HG02759 (cell line): Measurements from ENCODE around the gene FGF2.
"Not testable (repeated sequence)": the region's sequence is repeated elsewhere in the genome, so short reads cannot be mapped to it uniquely, and the experiment has no call there.

Experiments used
- ATAC-seq: cut with Tn5 transposase; IDR thresholded peaks from one replicate; pipeline ENCODE4 v1.9.1; 2021; ENCODE audit warnings: mild to moderate bottlenecking, moderate library complexity; ENCODE audit not compliant: unreplicated experiment

Gene FGF2

DNA sequence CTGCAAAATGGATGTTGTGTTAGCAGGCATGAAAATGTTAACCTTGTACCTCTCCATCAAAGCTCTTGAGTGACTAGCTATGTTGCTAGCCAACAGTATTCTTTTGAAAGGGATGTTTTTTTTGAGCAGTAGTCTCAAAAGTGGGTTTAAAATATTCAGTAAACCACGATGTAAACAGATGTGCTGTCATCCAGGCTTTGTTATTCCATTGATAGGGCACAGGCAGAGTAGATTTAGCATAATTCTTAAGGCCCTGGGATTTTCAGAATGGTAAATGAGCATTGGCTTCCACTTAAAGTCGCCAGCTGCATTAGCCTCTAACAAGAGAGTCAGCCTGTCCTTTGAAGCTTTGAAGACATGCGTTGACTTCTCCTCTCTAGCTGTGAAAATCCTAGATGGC is 18.4 kb downstream of the FGF2 start:
- no peak for ATAC-seq

DNA sequence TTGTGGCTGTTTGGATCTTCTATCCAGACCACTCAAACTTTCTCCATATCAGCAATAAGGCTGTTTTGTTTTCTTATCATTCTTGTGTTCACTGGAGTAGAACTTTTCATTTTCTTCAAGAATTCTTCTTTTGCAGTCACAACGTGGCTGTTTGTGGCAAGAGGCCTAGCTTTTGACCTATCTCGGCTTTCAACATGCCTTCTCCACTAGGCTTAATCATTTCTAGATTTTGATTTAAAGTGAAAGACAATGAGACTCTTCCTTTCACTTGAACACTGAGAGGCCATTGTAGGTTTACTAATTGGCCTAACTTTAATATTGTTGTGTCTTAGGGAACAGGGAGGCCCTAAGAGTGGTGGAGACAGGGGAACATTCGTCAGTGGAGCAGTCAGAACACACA is 19.1 kb downstream of the FGF2 start:
- no peak for ATAC-seq

DNA sequence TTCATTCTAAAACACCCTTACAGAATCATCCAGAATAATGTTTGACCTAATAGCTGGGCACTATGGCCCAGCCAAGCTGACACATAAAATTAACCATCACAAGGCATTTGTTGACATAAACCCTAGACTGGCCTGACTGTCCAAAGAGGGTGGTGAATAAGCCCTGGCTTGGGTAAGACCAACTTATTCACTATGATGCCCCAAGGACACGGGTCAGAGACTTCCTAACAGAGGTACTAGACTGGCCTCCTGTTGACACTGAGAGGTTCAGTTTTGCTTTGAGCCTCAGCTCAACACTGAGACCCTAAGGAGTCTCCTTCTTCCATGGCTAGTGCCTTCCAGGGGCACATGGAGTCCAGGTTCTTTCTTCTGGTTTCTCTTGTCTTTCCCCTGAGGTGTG is 21.3 kb downstream of the FGF2 start:
- no peak for ATAC-seq

DNA sequence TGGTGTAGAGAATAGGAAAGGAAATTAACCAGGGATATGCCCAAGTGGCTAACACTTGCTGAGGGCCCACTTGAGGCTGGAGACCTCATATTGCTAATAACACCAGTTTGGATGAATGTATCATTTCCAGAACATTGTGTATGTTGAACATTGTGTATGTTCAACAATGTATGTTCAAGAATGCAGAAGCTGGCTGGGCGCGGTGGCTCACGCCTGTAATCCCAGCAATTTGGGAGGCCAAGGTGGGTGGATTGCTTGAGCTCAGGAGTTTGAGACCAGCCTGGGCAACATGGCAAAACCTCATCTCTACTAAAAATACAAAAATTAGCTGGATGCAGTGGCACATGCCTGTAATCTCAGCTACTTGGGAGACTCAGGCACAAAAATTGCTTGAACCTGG is 23.2 kb downstream of the FGF2 start:
- not testable (repeated sequence) for ATAC-seq

GRCh38 chr4:122851568-122851967 is 24.9 kb downstream of the FGF2 start:
- ATAC-seq, result no peak

GRCh38 chr4:122854447-122855352 is 28.1 kb downstream of the FGF2 start:
- no peak for ATAC-seq

DNA sequence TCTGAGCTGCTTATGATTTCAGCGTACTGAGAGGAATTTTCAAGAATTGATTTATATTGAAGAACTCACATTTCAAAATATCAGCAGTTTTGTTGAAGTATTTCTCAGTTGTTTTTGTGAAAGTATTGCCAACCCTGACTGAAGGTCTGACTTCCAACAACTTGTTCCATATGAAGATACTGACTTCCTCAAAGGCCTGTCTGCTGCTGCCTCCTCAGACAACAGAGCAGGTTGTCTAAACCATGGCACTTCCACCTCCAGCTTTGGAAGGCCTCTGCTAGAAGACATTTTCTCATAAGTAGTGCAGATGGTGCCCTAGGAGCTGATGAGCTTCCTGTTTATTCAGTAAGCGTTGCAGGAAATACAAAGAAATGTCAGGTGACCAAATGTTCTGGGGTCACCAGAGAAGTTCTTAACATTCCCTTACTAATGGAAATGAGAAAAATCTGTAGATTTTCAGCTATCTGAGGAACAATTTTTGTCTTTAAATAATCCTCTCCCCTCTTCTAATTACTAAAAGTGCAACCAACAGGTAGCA is 28.8 kb downstream of the FGF2 start:
- no peak for ATAC-seq

DNA sequence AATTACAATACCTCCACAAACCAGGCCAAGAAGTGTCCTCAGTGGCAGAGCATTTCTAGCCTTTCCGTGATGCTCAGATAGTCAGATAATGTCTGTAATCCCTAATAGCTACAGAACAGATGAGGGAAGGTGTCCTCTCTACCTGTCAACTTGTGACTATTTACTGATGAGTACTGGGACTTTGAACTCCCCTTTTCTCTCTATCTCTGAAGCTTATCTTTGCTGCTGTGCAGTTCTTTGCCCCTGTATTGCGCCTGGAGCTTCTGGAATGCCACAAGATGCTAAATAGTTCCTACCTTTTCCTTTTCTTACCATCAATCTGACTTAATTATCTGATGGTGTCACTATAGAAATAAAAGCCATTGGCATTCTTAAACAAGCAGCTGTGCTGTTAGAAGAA is 30.5 kb downstream of the FGF2 start:
- ATAC-seq, result no peak

DNA sequence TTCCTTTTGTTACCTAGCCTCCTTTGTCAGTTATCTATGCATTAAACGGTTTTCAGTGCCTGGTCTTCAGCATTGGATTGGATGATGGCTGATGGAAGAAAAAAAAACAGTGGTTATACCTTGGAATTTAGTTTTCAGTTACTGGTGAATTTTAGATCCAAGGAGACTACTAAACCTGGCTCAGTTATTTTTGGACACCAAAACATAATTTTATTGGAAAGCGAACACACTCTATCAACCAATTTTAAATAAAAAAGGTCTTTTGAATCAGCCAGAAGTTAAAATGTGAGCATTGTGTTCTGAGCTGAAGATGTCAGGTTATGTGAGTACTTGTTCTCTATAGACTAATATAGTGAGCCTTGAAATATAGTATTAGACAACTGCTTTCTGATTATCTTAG is 32.1 kb downstream of the FGF2 start:
- no peak for ATAC-seq

DNA sequence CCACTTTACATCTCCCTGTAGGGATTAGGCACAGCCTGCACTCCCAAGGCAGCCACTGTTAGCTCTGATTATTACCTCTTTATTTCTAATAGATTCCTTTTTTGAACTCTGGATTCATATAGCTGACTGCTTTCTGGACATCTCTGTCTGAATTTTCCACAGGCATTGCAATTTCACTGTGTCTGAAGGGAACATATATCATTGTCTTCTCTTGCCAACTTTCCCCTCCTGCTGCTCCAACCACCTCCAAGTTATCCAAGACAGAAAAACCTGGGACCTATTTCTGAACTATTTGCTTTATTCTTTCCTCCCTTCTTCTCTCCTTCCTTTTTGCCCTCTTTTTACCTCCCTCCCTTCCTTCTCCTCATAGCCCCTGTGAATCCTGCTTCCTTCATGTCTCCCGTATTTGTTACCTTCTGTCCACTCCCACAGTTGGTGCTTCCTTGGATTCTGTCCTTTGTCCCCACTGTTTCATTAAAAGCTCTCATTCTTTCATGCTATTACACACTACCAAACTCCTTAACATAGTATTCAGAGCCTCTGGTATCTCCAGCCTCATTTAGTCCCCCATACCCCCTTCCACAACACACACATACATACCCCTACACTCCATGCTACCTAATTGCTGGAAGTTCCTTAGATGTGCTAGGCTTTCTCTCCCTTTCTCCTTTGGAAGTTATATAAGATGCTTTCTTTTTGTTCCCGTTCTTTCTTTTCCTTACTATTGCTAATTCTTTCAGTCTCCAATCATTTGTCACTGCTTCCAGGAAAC is 34.7 kb downstream of the FGF2 start:
- ATAC-seq, result no peak

DNA sequence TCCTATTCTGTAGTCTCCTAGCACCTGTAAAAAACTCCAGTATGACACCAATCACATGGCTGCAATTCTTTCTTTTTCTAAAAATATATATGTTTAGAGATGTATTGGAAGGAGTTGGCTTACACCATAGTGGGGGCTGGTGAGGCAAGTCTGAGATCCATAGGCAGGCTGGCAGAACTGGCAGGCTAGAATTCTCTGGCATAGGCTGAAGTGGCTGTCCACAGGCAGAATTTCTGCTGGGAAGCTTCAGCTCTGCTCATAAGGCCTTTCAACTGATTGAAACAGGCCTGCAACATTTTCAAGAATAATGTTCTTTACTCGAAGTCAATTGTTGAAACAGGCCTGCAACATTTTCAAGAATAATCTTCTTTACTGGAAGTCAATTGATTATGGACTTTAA is 37.0 kb downstream of the FGF2 start:
- no peak for ATAC-seq

- ATAC-seq, result no peak
Observed at GRCh38 chr4:122865425-122865824, 38.8 kb downstream of the FGF2 start.

- not testable (repeated sequence) for ATAC-seq
Observed at GRCh38 chr4:122868235-122868634, 41.6 kb downstream of the FGF2 start.

DNA sequence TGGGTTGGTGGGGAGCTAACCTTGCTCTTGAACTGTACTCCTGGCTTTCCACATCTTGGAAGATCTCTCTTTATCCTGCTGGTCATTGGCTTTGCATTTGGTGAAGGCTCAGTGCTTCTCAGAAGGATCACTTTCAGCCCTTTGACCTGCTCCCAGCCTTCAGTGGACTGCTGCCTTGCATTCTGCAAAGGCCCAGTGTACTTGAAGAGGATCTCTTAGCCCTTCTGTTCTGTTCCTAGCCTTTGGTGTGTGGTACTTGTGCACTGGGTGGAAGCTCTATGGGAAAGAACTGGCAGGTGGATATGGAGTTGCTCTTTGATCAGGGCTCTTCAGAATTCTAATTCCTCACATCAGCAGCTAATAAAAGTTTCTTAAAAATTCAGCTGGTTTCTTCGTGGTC is 46.5 kb downstream of the FGF2 start:
- no peak for ATAC-seq

- ATAC-seq, result no peak
Observed at GRCh38 chr4:122873821-122874593, 47.4 kb downstream of the FGF2 start.

DNA sequence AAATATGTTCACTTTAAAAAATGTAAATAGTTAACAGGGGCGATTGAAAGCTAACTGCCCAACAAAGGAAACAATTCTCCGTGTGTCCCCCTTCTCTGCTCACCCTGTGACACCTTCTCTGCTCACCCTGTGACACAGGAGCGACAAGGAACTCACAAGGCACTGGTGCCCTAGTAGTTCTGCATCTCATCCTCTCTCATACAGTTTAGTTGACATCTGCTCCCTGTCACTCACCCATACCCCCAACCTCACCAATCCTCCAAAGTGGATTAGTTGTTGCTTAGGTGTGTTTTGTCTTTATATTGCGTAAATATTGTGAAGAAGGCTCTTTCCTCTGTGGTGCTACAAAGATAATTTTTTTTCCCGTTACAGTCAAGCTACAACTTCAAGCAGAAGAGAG is 49.3 kb downstream of the FGF2 start:
- no peak for ATAC-seq

- ATAC-seq, result no peak
Observed at GRCh38 chr4:122876456-122876855, 49.8 kb downstream of the FGF2 start.

DNA sequence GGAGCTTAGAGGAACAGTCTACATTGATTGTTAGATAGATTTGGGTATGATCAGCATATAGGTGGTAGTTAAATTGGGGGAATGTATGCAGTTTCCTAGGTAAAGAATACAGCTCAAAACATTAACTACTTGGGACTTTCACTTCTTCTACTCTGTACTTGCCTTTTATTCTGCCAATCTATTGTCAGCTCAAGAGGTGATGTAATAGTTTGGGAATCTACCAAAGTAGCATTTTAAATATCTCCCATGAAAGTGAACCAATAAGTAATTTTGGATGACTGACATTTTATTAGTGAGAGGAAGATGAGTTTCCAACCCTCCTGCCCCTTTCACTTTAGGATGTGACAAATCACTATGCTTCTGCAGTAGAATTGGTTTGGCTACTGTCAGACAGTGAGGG is 52.4 kb downstream of the FGF2 start:
- no peak for ATAC-seq

DNA sequence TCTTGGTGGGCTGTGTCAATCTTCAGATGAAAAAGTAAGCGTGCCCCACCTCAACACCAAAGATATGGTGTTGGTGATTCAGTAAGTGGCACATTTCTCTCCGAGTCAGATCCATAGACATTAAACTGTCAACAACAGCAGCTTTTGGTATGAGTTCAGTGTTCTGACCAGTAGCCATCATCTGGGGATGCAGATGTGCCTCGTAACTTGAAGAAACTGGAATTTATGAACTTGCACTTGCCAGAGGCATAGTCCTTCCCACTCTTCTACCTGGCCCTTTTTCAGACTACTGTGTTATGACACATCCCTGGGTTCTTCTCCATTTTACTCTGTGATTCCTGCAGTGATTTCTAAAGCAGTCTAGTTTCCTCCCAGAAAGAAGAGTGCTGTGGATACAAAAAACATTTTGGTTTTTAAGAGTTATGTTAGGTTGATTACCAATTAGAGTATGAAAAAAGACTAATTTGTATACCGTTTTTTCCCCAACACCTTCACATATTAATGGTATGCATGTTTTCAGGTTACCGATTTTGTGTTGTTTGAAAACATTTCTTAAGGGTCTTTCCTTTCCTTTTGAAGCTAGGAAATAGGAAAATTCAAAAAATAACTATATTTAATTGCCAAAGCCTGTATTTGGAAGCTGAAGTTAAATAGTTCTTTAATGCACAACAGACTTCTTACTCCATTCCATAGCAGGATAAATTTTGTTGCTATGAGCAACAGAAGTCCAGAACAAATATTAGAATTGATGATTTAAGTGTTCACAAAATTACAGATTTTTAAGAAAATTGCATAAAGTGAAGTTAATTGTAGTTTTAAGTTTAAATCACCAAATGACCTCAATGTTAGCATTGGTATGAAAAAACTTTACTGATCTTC is 56.5 kb downstream of the FGF2 start:
- ATAC-seq, result no peak

- no peak for ATAC-seq
Observed at GRCh38 chr4:122884499-122884898, 57.9 kb downstream of the FGF2 start.
